WTC11 (cell line): Measurements from ENCODE around the gene FILIP1L.

ENCODE experiments used
- JUN ChIP-seq: sonication (generic); formaldehyde crosslinking; IDR thresholded peaks from 2 replicates; pipeline ENCODE4 v1.8.0; 2023; ENCODE audit warnings: mild to moderate bottlenecking, missing genetic modification reagents
- NFYB ChIP-seq: sonication (generic); formaldehyde crosslinking; conservative IDR thresholded peaks from 2 replicates; pipeline ENCODE4 v1.8.0; 2022; ENCODE audit warnings: low read depth, missing genetic modification reagents
- TF ChIP-seq, protein P1 (sequence below): sonication (generic); formaldehyde crosslinking; IDR thresholded peaks from 2 replicates; pipeline ENCODE4 v1.8.1; 2023; ENCODE audit warnings: mild to moderate bottlenecking, missing genetic modification reagents, moderate library complexity
- TF ChIP-seq, protein P2 (sequence below): fragments of 200-600 bp; IDR thresholded peaks from 2 replicates; pipeline ENCODE4 v1.8.0; 2022; ENCODE audit warnings: antibody characterized with exemption

DNA sequence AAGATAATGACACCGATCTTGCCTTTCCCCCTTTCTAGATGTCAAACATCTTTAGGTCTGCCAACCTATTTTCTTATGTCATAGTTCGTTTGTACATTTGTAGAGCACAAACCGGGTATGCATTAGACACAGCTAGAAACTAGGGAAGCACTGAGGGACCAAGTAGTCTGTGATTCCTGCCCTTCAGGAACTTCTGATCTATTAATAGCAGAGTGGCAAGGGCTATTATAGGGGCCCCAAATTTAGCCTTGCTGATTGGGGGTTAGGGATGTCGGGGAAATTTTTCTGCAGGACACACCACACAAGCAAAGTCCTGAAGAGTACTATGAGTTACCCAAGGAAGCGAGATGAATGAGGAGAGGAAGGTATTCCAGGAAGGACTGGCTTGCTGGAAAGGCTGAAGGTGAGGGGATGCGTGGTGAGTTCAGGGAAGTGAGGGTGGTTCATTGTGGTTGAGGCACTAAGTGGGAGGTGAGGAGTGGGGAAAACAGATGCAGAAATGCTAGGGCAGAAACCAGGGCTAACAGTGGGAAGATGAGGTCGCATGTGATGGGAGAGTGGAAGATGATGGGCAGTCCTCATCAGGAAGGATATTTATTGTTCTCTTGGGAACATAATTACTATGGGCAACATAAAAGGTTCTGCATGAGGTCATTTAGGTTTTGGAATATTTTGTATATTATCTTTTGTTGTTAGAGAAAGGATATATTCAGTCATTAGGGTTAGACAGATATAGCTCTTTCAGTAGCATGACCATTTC, 152.4 kb downstream of the FILIP1L start:
- TF ChIP-seq, protein P1, sequence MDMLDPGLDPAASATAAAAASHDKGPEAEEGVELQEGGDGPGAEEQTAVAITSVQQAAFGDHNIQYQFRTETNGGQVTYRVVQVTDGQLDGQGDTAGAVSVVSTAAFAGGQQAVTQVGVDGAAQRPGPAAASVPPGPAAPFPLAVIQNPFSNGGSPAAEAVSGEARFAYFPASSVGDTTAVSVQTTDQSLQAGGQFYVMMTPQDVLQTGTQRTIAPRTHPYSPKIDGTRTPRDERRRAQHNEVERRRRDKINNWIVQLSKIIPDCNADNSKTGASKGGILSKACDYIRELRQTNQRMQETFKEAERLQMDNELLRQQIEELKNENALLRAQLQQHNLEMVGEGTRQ (CRISPR knock-in tag), result no peak
- TF ChIP-seq, protein P2, sequence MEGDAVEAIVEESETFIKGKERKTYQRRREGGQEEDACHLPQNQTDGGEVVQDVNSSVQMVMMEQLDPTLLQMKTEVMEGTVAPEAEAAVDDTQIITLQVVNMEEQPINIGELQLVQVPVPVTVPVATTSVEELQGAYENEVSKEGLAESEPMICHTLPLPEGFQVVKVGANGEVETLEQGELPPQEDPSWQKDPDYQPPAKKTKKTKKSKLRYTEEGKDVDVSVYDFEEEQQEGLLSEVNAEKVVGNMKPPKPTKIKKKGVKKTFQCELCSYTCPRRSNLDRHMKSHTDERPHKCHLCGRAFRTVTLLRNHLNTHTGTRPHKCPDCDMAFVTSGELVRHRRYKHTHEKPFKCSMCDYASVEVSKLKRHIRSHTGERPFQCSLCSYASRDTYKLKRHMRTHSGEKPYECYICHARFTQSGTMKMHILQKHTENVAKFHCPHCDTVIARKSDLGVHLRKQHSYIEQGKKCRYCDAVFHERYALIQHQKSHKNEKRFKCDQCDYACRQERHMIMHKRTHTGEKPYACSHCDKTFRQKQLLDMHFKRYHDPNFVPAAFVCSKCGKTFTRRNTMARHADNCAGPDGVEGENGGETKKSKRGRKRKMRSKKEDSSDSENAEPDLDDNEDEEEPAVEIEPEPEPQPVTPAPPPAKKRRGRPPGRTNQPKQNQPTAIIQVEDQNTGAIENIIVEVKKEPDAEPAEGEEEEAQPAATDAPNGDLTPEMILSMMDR, result no peak
- TF ChIP-seq NFYB (CRISPR knock-in tag) (no peak), JUN (CRISPR knock-in tag) (no peak)
